K562 (cell line): ENCODE data around the gene AGRN. TPM values are rescaled to one million over a fixed set of nuclear protein-coding genes. Genes with fewer than 3 reads are reported as not detected.
A peak's percentile ranks its signal among the peaks of the same experiment; 100 is the strongest.

Experiments used
- BRD9 ChIP-seq: fragments of 450-650 bp; IDR thresholded peaks from 2 replicates; pipeline ENCODE4 v1.6.1; 2018; ENCODE audit warnings: low read depth; ENCODE audit not compliant: partially characterized antibody
- CBX2 ChIP-seq: fragments of 200-600 bp; sonication (generic); IDR thresholded peaks from one replicate; pipeline ENCODE4 v1.6.1; 2012; ENCODE audit warnings: mild to moderate bottlenecking, low read length, inconsistent platforms; ENCODE audit not compliant: insufficient read depth, poor library complexity, severe bottlenecking
- CCNT2 ChIP-seq: IDR thresholded peaks from 2 replicates; pipeline ENCODE4 v1.6.1; 2011; ENCODE audit warnings: borderline replicate concordance, low read depth, mild to moderate bottlenecking, moderate library complexity, mixed read lengths, low read length; ENCODE audit not compliant: insufficient read length; ENCODE audit errors: extremely low read depth
- CUX1 ChIP-seq: fragments of 200-800 bp; sonication (Bioruptor generic); IDR thresholded peaks from 2 replicates; pipeline ENCODE4 v1.6.1; 2016; ENCODE audit warnings: missing genetic modification characterization, missing compliant biosample characterization
- DIDO1 ChIP-seq: fragments of 450-650 bp; IDR thresholded peaks from 2 replicates; pipeline ENCODE4 v1.6.1; 2016; ENCODE audit warnings: low read depth, missing biosample characterization, missing genetic modification characterization
- ELF4 ChIP-seq: fragments of 450-650 bp; formaldehyde crosslinking; IDR thresholded peaks from 2 replicates; pipeline ENCODE4 v1.4.0; 2022; ENCODE audit warnings: missing genetic modification characterization
- HDAC2 ChIP-seq: fragments of 450-650 bp; IDR thresholded peaks from 2 replicates; pipeline ENCODE4 v1.6.1; 2016; ENCODE audit warnings: mild to moderate bottlenecking
- KLF10 ChIP-seq: fragments of 250-450 bp; sonication (Bioruptor Pico); IDR thresholded peaks from 2 replicates; pipeline ENCODE4 v1.6.1; 2021; ENCODE audit warnings: matching md5 sums
- PHTF2 ChIP-seq: fragments of 250-450 bp; sonication (Bioruptor Pico); IDR thresholded peaks from 2 replicates; pipeline ENCODE4 v1.5.0; 2021; ENCODE audit warnings: mild to moderate bottlenecking
- PML ChIP-seq: IDR thresholded peaks from 2 replicates; pipeline ENCODE4 v1.6.1; 2012; ENCODE audit warnings: low read length, inconsistent platforms
- PURB ChIP-seq: sonication (generic); formaldehyde crosslinking; IDR thresholded peaks from 2 replicates; pipeline ENCODE4 v1.9.0; 2021; ENCODE audit warnings: low read depth, mild to moderate bottlenecking, missing genetic modification reagents
- RNF2 ChIP-seq: sonication (generic); IDR thresholded peaks from 2 replicates; pipeline ENCODE4 v1.6.1; 2016
- SAFB ChIP-seq: fragments of 200-400 bp; formaldehyde crosslinking; IDR thresholded peaks from 2 replicates; pipeline ENCODE4 v1.6.1; 2017; ENCODE audit warnings: low read depth, low read length, borderline replicate concordance
- SFPQ ChIP-seq: fragments of 200-400 bp; formaldehyde crosslinking; IDR thresholded peaks from 2 replicates; pipeline ENCODE4 v1.6.1; 2017; ENCODE audit warnings: mild to moderate bottlenecking, low read depth, low read length, moderate library complexity
- SIRT6 ChIP-seq: IDR thresholded peaks from one replicate; pipeline ENCODE4 v1.6.1; 2012; ENCODE audit warnings: low read depth, mild to moderate bottlenecking, control low read depth, inconsistent platforms, low read length, moderate library complexity
- SMARCB1 ChIP-seq: IDR thresholded peaks from 2 replicates; pipeline ENCODE4 v1.6.1; 2011; ENCODE audit warnings: improper control_type of control experiment, low read depth; ENCODE audit not compliant: insufficient read length
- USF1 ChIP-seq: sonication (generic); formaldehyde crosslinking; IDR thresholded peaks from 2 replicates; pipeline ENCODE4 v1.9.0; 2022; ENCODE audit warnings: mild to moderate bottlenecking, missing genetic modification reagents
- ZNF589 ChIP-seq: fragments of 200-800 bp; sonication (Bioruptor generic); IDR thresholded peaks from 2 replicates; pipeline ENCODE4 v1.6.1; 2016; ENCODE audit warnings: low read depth, missing genetic modification characterization, missing compliant biosample characterization
- ZNF717 ChIP-seq: fragments of 250-450 bp; sonication (Bioruptor Pico); IDR thresholded peaks from 2 replicates; pipeline ENCODE4 v1.5.0; 2021
- ZNF766 ChIP-seq: fragments of 200-800 bp; sonication (Bioruptor generic); conservative IDR thresholded peaks from 2 replicates; pipeline ENCODE4 v1.6.1; 2016; ENCODE audit warnings: missing genetic modification characterization, missing compliant biosample characterization
- ZNF778 ChIP-seq: fragments of 450-650 bp; formaldehyde crosslinking; IDR thresholded peaks from 2 replicates; pipeline ENCODE4 v1.4.0; 2020; ENCODE audit warnings: mild to moderate bottlenecking, moderate library complexity
- polyA plus RNA-seq, 8 experiments: library from polyadenylated mRNA; depleted of rRNA in 4 of 8; stranded (reverse) in 5 of 8; unstranded in 3 of 8; fragments of >200 nt; fragmentation: Nextera tagmentation in 2 of 8; fragmentation: Illumina TruSeq in 1 of 8; extraction: Ambion mirVana in 2 of 8; extraction: Trizol in 1 of 8; gene quantifications; 2 replicates each; pipeline versions ENCODE4 v1.2.1 to v1.2.3, GENCODE V29; 2011 to 2014; ENCODE audit warnings: inconsistent platforms in 1 of 8, missing spikeins in 1 of 8
- total RNA-seq, 7 experiments: library from RNA; depleted of rRNA in 6 of 7; stranded (reverse); fragments of >200 nt in 6 of 7; fragmentation: Illumina TruSeq in 2 of 7; extraction: Trizol in 2 of 7; gene quantifications; 2 replicates each; pipeline versions ENCODE4 v1.2.1 to v1.2.3, GENCODE V29; 2011 to 2021; ENCODE audit warnings: low replicate concordance in 1 of 7

AGRN gene
- total and polyA plus RNA-seq, 9 of the 15 experiments (the other 6 are each of a cell fraction or from before 2014, with no cell fraction given): 0.04 to 111 (median 18.1) TPM

- TF ChIP-seq BRD9: peak; percentile 70
- no peak for TF ChIP-seq ZNF778 (CRISPR knock-in tag)
- TF ChIP-seq PHTF2 (CRISPR knock-in tag): no peak
- TF ChIP-seq SAFB: no peak
- TF ChIP-seq ELF4 (CRISPR knock-in tag): no peak
- no peak for TF ChIP-seq SMARCB1
- TF ChIP-seq CCNT2: no peak
- no peak for TF ChIP-seq SIRT6
- TF ChIP-seq ZNF717 (CRISPR knock-in tag): no peak
- no peak for TF ChIP-seq CBX2
- peak; percentile 49; the same call in 1 of the 2 replicates for TF ChIP-seq DIDO1
- no peak for TF ChIP-seq SFPQ
- TF ChIP-seq HDAC2: peak; percentile 85
- no peak for TF ChIP-seq PURB (CRISPR knock-in tag)
- no peak for TF ChIP-seq ZNF589
- peak; percentile 37; the same call in 1 of the 2 replicates for TF ChIP-seq PML
- TF ChIP-seq KLF10 (CRISPR knock-in tag): no peak
- TF ChIP-seq RNF2: no peak
- TF ChIP-seq USF1 (CRISPR knock-in tag): peak; percentile 60
- no peak for TF ChIP-seq ZNF766
- TF ChIP-seq CUX1: no peak
These were observed 6.6 kb upstream of the AGRN start, which contains the start of gene ISG15 (continued) for GRCh38 chr1:1013105-1013921.
